ENCODE data around the gene AKR1C1.
"Not testable (repeated sequence)": the region's sequence is repeated elsewhere in the genome, so short reads cannot be mapped to it uniquely, and the experiment has no call there.

AKR1C1 gene

GRCh38 chr10:4943416-4943815 lies 19.8 kb upstream of the AKR1C1 start:
- not testable (repeated sequence) for H3K4me3 Mint-ChIP-seq, H3K4me1 Mint-ChIP-seq, H3K36me3 Mint-ChIP-seq, H3K27ac Mint-ChIP-seq, H3K9me3 Mint-ChIP-seq, H3K27me3 Mint-ChIP-seq

- Mint-ChIP-seq H3K4me1 (no peaks in the 10 kb centered on the region), H3K4me3 (no peak overlapping the region), H3K9me3 (no peaks in the 10 kb centered on the region), H3K27me3 (no peaks in the 10 kb centered on the region), H3K36me3 (no peaks in the 10 kb centered on the region), H3K27ac (no peak overlapping the region)
These were observed 19.4 kb upstream of the AKR1C1 start for GRCh38 chr10:4943821-4944220.

GRCh38 chr10:4944841-4945240 lies 18.4 kb upstream of the AKR1C1 start:
- Mint-ChIP-seq H3K27ac (no peak overlapping the region), H3K9me3 (no peaks in the 10 kb centered on the region), H3K4me1 (no peaks in the 10 kb centered on the region), H3K4me3 (no peak overlapping the region), H3K27me3 (no peaks in the 10 kb centered on the region), H3K36me3 (no peaks in the 10 kb centered on the region)

GRCh38 chr10:4945766-4946717 lies 17.2 kb upstream of the AKR1C1 start:
- H3K27ac Mint-ChIP-seq, result no peak overlapping the region
- no peak overlapping the region for H3K4me3 Mint-ChIP-seq
- H3K4me1 Mint-ChIP-seq, result no peaks in the 10 kb centered on the region
- no peaks in the 10 kb centered on the region for H3K9me3 Mint-ChIP-seq
- H3K36me3 Mint-ChIP-seq, result no peaks in the 10 kb centered on the region
- peaks cover 2% of the 10 kb centered on the region for H3K27me3 Mint-ChIP-seq

- no peak overlapping the region for H3K27ac Mint-ChIP-seq
- no peaks in the 10 kb centered on the region for H3K9me3 Mint-ChIP-seq
- peaks cover 2% of the 10 kb centered on the region for H3K27me3 Mint-ChIP-seq
- no peak overlapping the region for H3K4me3 Mint-ChIP-seq
- H3K4me1 Mint-ChIP-seq, result no peaks in the 10 kb centered on the region
- H3K36me3 Mint-ChIP-seq, result no peaks in the 10 kb centered on the region
These were observed 16.1 kb upstream of the AKR1C1 start for GRCh38 chr10:4947039-4947634.

GRCh38 chr10:4947635-4948596 lies 15.3 kb upstream of the AKR1C1 start:
- Mint-ChIP-seq H3K36me3 (no peaks in the 10 kb centered on the region), H3K4me1 (no peaks in the 10 kb centered on the region), H3K27ac (no peak overlapping the region), H3K27me3 (peaks cover 2% of the 10 kb centered on the region), H3K9me3 (no peaks in the 10 kb centered on the region), H3K4me3 (no peak overlapping the region)

- not testable (repeated sequence) for H3K4me1 Mint-ChIP-seq, H3K36me3 Mint-ChIP-seq, H3K9me3 Mint-ChIP-seq, H3K27me3 Mint-ChIP-seq, H3K27ac Mint-ChIP-seq, H3K4me3 Mint-ChIP-seq
These were observed 11.6 kb upstream of the AKR1C1 start for GRCh38 chr10:4951512-4952162.

- Mint-ChIP-seq H3K36me3 (no peaks in the 10 kb centered on the region), H3K27me3 (peaks cover 3% of the 10 kb centered on the region), H3K27ac (no peak overlapping the region), H3K4me3 (no peak overlapping the region), H3K4me1 (no peaks in the 10 kb centered on the region), H3K9me3 (no peaks in the 10 kb centered on the region)
These were observed 9.8 kb upstream of the AKR1C1 start for GRCh38 chr10:4953405-4953804.

GRCh38 chr10:4956088-4956487 lies 7.1 kb upstream of the AKR1C1 start:
- H3K27ac Mint-ChIP-seq, H3K36me3 Mint-ChIP-seq, H3K4me3 Mint-ChIP-seq, H3K27me3 Mint-ChIP-seq, H3K4me1 Mint-ChIP-seq, H3K9me3 Mint-ChIP-seq: not testable (repeated sequence)

GRCh38 chr10:4956955-4957645 lies 6.1 kb upstream of the AKR1C1 start:
- H3K27me3 Mint-ChIP-seq, H3K9me3 Mint-ChIP-seq, H3K4me3 Mint-ChIP-seq, H3K4me1 Mint-ChIP-seq, H3K27ac Mint-ChIP-seq, H3K36me3 Mint-ChIP-seq: not testable (repeated sequence)

GRCh38 chr10:4961558-4961957 lies 1.7 kb upstream of the AKR1C1 start:
- not testable (repeated sequence) for H3K9me3 Mint-ChIP-seq, H3K27ac Mint-ChIP-seq, H3K4me3 Mint-ChIP-seq, H3K27me3 Mint-ChIP-seq, H3K4me1 Mint-ChIP-seq, H3K36me3 Mint-ChIP-seq

GRCh38 chr10:4962308-4962707 lies 907 bp upstream of the AKR1C1 start:
- not testable (repeated sequence) for H3K4me1 Mint-ChIP-seq, H3K4me3 Mint-ChIP-seq, H3K36me3 Mint-ChIP-seq, H3K27ac Mint-ChIP-seq, H3K27me3 Mint-ChIP-seq, H3K9me3 Mint-ChIP-seq

- H3K4me1 Mint-ChIP-seq, H3K36me3 Mint-ChIP-seq, H3K27ac Mint-ChIP-seq, H3K4me3 Mint-ChIP-seq, H3K9me3 Mint-ChIP-seq, H3K27me3 Mint-ChIP-seq: not testable (repeated sequence)
These were observed 570 bp downstream of the AKR1C1 start for GRCh38 chr10:4963815-4964154.

- not testable (repeated sequence) for H3K4me1 Mint-ChIP-seq, H3K9me3 Mint-ChIP-seq, H3K27ac Mint-ChIP-seq, H3K4me3 Mint-ChIP-seq, H3K27me3 Mint-ChIP-seq, H3K36me3 Mint-ChIP-seq
These were observed 2.5 kb downstream of the AKR1C1 start for GRCh38 chr10:4965763-4966162.

GRCh38 chr10:4967189-4967588 lies 4.0 kb downstream of the AKR1C1 start:
- H3K4me1 Mint-ChIP-seq, result not testable (repeated sequence)

More at GRCh38 chr10:4967189-4967588, 4.0 kb downstream of the AKR1C1 start:
- H3K27me3 Mint-ChIP-seq, H3K4me3 Mint-ChIP-seq, H3K9me3 Mint-ChIP-seq, H3K36me3 Mint-ChIP-seq, H3K27ac Mint-ChIP-seq: not testable (repeated sequence)

Data from activated naive CD4-positive, alpha-beta T cell treated with anti-CD3 and anti-CD28 coated beads, Interleukin-2, amount 50 U/mL, for 24 hours (primary cell).